ENCODE results near the gene PPIF. TPM values are rescaled to one million over a fixed set of nuclear protein-coding genes. Genes with fewer than 3 reads are reported as not detected.

Gene PPIF
- total and polyA plus RNA-seq, 4 donors: 21.7 to 96.8 (median 39.9) TPM

DNA sequence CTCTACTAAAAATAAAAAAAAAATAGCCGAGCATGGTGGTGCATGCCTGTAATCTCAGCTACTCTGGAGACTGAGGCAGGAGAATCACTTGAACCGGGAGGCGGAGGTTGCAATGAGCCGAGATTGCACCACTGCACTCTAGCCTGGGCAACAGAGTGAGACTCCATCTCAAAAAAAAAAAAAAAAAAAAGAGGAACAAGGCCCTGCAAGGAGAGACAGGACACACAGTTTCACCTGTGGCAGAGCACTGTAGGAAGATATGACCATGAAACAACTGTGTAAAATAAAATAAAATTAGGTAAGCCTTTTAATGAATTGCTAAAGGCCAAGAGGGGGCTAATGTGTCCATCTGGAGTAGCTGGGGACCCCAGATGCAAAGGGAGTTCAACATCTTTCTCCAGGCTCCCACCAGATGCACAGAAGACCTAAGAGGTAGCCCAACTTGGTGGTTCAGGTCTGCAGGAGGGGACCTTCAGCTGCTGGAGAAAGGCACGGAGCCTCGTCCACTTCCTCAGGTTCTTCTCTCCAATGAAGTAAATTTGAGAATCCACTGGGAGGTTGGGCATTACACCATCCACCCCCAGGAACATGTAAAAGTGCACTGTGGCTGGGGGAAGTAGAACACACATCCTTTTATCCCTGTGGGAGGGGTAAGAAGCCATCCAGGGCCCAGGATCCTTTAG lies 12.7 kb downstream of the PPIF start:
- Histone ChIP-seq H3K9ac (ENCODE audit: insufficient read depth in 1 of 2, low read length in 2 of 2) (no peak overlapping the region), H3K36me3 (ENCODE audit: control insufficient read depth in 4 of 4, insufficient read depth in 4 of 4, low read length in 4 of 4) (peaks cover 0 to 3% (median 2%) of the 10 kb centered on the region in 4 donors), H3K9me3 (ENCODE audit: control insufficient read depth in 4 of 4, insufficient read depth in 3 of 4, low read length in 3 of 4) (no peaks in the 10 kb centered on the region), H3K4me1 (ENCODE audit: control insufficient read depth in 5 of 5, insufficient read depth in 5 of 5, low read length in 5 of 5) (peaks cover 0 to 1% (median 0%) of the 10 kb centered on the region in 5 donors), H3K27me3 (ENCODE audit: control insufficient read depth in 3 of 3, insufficient read depth in 3 of 3, low read length in 2 of 3) (no peaks in the 10 kb centered on the region), H3K27ac (ENCODE audit: low read depth in 1 of 2, low read length in 1 of 2) (no peak overlapping the region), H3K4me3 (no peak overlapping the region)
- DNase-seq: no peak
- 66 to 85% methylated on average over 6 of the region's 6 CpGs for WGBS, 2 donors
- TF ChIP-seq, protein P1, sequence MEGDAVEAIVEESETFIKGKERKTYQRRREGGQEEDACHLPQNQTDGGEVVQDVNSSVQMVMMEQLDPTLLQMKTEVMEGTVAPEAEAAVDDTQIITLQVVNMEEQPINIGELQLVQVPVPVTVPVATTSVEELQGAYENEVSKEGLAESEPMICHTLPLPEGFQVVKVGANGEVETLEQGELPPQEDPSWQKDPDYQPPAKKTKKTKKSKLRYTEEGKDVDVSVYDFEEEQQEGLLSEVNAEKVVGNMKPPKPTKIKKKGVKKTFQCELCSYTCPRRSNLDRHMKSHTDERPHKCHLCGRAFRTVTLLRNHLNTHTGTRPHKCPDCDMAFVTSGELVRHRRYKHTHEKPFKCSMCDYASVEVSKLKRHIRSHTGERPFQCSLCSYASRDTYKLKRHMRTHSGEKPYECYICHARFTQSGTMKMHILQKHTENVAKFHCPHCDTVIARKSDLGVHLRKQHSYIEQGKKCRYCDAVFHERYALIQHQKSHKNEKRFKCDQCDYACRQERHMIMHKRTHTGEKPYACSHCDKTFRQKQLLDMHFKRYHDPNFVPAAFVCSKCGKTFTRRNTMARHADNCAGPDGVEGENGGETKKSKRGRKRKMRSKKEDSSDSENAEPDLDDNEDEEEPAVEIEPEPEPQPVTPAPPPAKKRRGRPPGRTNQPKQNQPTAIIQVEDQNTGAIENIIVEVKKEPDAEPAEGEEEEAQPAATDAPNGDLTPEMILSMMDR (IDR thresholded peaks at IDR 0.05; ENCODE audit: control extremely low read depth, extremely low read depth): no peak
- no peak for ATAC-seq (ENCODE audit: insufficient read depth, low FRiP score)

DNA sequence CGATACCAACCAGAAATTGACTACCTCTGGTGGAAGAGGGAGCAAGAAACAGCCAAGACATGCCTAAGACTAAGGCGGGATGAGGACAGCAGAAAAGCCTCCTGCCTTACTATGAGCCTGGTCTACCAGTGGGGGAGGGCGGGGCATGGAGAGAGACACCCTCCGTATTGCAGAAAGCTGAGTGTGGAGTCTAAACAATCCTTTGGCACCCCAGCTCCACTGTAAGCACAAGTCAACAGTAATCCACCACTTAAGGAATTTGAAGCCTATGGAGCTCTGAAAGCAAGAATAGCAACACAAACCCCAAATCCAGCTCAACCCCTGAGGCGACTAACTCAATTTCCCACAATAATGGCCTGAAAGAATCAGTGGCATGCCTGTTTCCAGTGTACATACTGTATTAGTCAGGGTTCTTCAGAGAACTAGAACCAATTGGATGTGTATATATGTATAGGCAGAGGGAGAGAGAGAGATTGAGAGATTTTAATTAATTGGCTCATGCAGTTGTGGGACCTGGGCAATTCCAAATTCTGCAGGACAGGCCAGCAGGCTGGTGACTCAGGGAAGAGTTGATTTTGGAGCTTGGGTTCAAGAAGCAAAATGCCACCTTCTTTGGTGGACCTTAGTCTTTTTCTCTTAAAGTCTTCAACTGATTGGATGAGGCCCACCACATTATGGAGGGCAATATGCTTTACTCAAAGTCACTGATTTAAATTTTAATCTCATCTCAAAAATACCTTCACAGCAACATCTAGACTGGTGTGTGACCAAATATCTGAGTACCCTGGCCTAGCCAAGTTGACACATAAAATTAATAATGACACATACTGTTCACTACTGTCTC lies 13.5 kb downstream of the PPIF start:
- no peaks in the 10 kb centered on the region for H3K27me3 ChIP-seq (ENCODE audit: control insufficient read depth in 3 of 3, insufficient read depth in 3 of 3, low read length in 2 of 3)
- no peak for ATAC-seq (ENCODE audit: insufficient read depth, low FRiP score)
- no peak overlapping the region for H3K9ac ChIP-seq (ENCODE audit: insufficient read depth in 1 of 2, low read length in 2 of 2)
- peaks cover 0 to 1% (median 0%) of the 10 kb centered on the region in 5 donors for H3K4me1 ChIP-seq (ENCODE audit: control insufficient read depth in 5 of 5, insufficient read depth in 5 of 5, low read length in 5 of 5)
- no peak overlapping the region for H3K27ac ChIP-seq (ENCODE audit: low read depth in 1 of 2, low read length in 1 of 2)
- peaks cover 0 to 3% (median 1%) of the 10 kb centered on the region in 4 donors for H3K36me3 ChIP-seq (ENCODE audit: control insufficient read depth in 4 of 4, insufficient read depth in 4 of 4, low read length in 4 of 4)
- DNase-seq: no peak
- whole genome bisulfite sequencing, 2 donors: 92 to 95% methylated on average over 5 of the region's 5 CpGs
- H3K4me3 ChIP-seq: no peak overlapping the region
- no peaks in the 10 kb centered on the region for H3K9me3 ChIP-seq (ENCODE audit: control insufficient read depth in 4 of 4, insufficient read depth in 3 of 4, low read length in 3 of 4)
- TF ChIP-seq, protein P1 (IDR thresholded peaks at IDR 0.05; ENCODE audit: control extremely low read depth, extremely low read depth): no peak

DNA sequence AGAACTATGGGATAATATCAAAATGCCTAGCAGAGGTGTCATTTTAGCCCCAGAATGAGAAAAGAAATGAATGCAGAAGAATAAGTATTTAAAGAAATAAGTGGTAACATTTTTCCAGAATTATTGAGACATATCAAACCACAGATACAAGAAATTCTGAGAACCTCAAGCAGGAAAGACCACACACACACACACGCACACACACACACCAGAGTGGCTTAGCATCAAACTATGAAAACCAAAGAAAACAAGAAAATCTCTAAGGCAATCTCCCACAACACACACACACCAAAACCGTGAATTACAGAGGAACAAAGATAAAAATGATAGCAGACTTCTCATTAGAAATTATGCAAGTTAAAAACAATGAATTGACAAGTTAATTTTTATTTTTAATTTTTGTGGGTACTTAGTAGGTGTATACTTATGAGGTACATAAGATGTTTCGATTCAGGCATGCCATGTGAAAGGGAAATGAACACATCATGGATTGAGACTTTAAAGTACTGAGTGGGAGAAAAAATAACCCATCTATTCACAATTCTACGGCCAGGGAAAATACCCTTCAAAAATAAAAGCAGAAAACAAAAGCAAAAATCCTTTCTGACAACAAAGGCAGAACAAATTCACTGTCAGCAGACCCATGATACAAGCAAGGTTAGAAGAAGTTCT lies 14.6 kb downstream of the PPIF start:
- H3K9ac ChIP-seq (ENCODE audit: insufficient read depth in 1 of 2, low read length in 2 of 2): no peak overlapping the region
- H3K36me3 ChIP-seq (ENCODE audit: control insufficient read depth in 4 of 4, insufficient read depth in 4 of 4, low read length in 4 of 4): peaks cover 0 to 3% (median 0%) of the 10 kb centered on the region in 4 donors
- DNase-seq: no peak
- peaks cover 0 to 1% (median 0%) of the 10 kb centered on the region in 5 donors for H3K4me1 ChIP-seq (ENCODE audit: control insufficient read depth in 5 of 5, insufficient read depth in 5 of 5, low read length in 5 of 5)
- no peaks in the 10 kb centered on the region for H3K9me3 ChIP-seq (ENCODE audit: control insufficient read depth in 4 of 4, insufficient read depth in 3 of 4, low read length in 3 of 4)
- WGBS, 2 donors: 65 to 79% methylated on average over 4 of the region's 4 CpGs
- TF ChIP-seq, protein P1 (IDR thresholded peaks at IDR 0.05; ENCODE audit: control extremely low read depth, extremely low read depth): no peak
- no peak overlapping the region for H3K27ac ChIP-seq (ENCODE audit: low read depth in 1 of 2, low read length in 1 of 2)
- H3K4me3 ChIP-seq: no peak overlapping the region
- H3K27me3 ChIP-seq (ENCODE audit: control insufficient read depth in 3 of 3, insufficient read depth in 3 of 3, low read length in 2 of 3): no peaks in the 10 kb centered on the region
- ATAC-seq (ENCODE audit: insufficient read depth, low FRiP score): no peak

Data from lung (tissue), 12 donors.